K562 (cell line): Measurements from ENCODE around the gene DARS1.

ENCODE experiments used
- CBX5 ChIP-seq: IDR thresholded peaks from 2 replicates; pipeline ENCODE4 v1.6.1; 2014; ENCODE audit warnings: low read depth, borderline replicate concordance
- U2AF1 ChIP-seq: fragments of 200-400 bp; formaldehyde crosslinking; optimal IDR thresholded peaks from 2 replicates; pipeline ENCODE3; 2017; ENCODE audit warnings: mild to moderate bottlenecking, low read depth, low read length, moderate library complexity
- ZFX ChIP-seq: sonication (generic); formaldehyde crosslinking; IDR thresholded peaks from 2 replicates; pipeline ENCODE4 v1.8.0; 2022; ENCODE audit warnings: mild to moderate bottlenecking, missing genetic modification reagents, moderate library complexity

GRCh38 chr2:136006658-136007057 is 21.2 kb upstream of the DARS1 start:
- TF ChIP-seq ZFX (CRISPR knock-in tag) = no peak
- no peak for TF ChIP-seq CBX5
- TF ChIP-seq U2AF1 = no peak
